22Rv1 (cell line): Measurements from ENCODE around the gene FAM227B.

ENCODE experiments used
- H3K27ac ChIP-seq: fragments of 450-650 bp; 2 replicates; pipeline ENCODE4 v1.5.1; 2017
- CTCF ChIP-seq: fragments of 450-650 bp; IDR thresholded peaks from 2 replicates; pipeline ENCODE4 v1.5.1; 2017; ENCODE audit warnings: mild to moderate bottlenecking
- ZFX ChIP-seq: fragments of 450-650 bp; IDR thresholded peaks from 2 replicates; pipeline ENCODE4 v1.6.1; 2017; ENCODE audit warnings: antibody characterized with exemption, borderline replicate concordance

The FAM227B gene

GRCh38 chr15:49458145-49458544 is 162.5 kb downstream of the FAM227B start:
- H3K27ac ChIP-seq: peak overlapping the region; percentile 75

GRCh38 chr15:49456166-49456565 is 164.5 kb downstream of the FAM227B start:
- no peak overlapping the region for H3K27ac ChIP-seq
- no peak for TF ChIP-seq ZFX
- no peak for TF ChIP-seq CTCF

More at GRCh38 chr15:49458145-49458544, 162.5 kb downstream of the FAM227B start:
- TF ChIP-seq CTCF: no peak
- no peak for TF ChIP-seq ZFX

GRCh38 chr15:49452595-49452994 is 168.0 kb downstream of the FAM227B start:
- TF ChIP-seq CTCF (no peak), ZFX (no peak)
- no peak overlapping the region for H3K27ac ChIP-seq

GRCh38 chr15:49441816-49442215 is 178.8 kb downstream of the FAM227B start:
- no peak overlapping the region for H3K27ac ChIP-seq
- TF ChIP-seq ZFX: no peak
- TF ChIP-seq CTCF: no peak

GRCh38 chr15:49441356-49441755 is 179.3 kb downstream of the FAM227B start:
- H3K27ac ChIP-seq: no peak overlapping the region
- TF ChIP-seq CTCF (no peak), ZFX (no peak)

GRCh38 chr15:49439678-49440395 is 180.8 kb downstream of the FAM227B start:
- TF ChIP-seq CTCF (no peak), ZFX (no peak)
- H3K27ac ChIP-seq: no peak overlapping the region

GRCh38 chr15:49438962-49439631 is 181.5 kb downstream of the FAM227B start:
- H3K27ac ChIP-seq: no peak overlapping the region
- TF ChIP-seq CTCF (no peak), ZFX (no peak)
